GM12878 (cell line): ENCODE results near the gene LMCD1.

Source experiments
- EZH2 ChIP-seq: IDR thresholded peaks from 2 replicates; pipeline ENCODE4 v1.6.1; 2012; ENCODE audit warnings: low read depth, mild to moderate bottlenecking, control low read depth, inconsistent platforms, low read length, borderline replicate concordance; ENCODE audit not compliant: control insufficient read depth
- HCFC1 ChIP-seq: fragments of 150-350 bp; IDR thresholded peaks from 2 replicates; pipeline ENCODE4 v1.6.1; 2014; ENCODE audit warnings: low read length
- NFYB ChIP-seq: IDR thresholded peaks from 2 replicates; pipeline ENCODE4 v1.6.1; 2011; ENCODE audit warnings: low read depth, mild to moderate bottlenecking, low read length, improper control_type of control experiment, moderate library complexity; ENCODE audit not compliant: insufficient read depth
- POLR2A ChIP-seq: IDR thresholded peaks from 2 replicates; pipeline ENCODE4 v1.6.1; 2011; ENCODE audit warnings: low read depth, mild to moderate bottlenecking, low read length
- RELA ChIP-seq: fragments of 450-650 bp; IDR thresholded peaks from 2 replicates; pipeline ENCODE4 v1.8.0; 2014; ENCODE audit warnings: borderline replicate concordance; ENCODE audit not compliant: partially characterized antibody
- ZBTB33 ChIP-seq: fragments of 450-650 bp; IDR thresholded peaks from 2 replicates; pipeline ENCODE4 v1.6.1; 2017; ENCODE audit warnings: mild to moderate bottlenecking
- ZNF687 ChIP-seq: fragments of 450-650 bp; IDR thresholded peaks from 2 replicates; pipeline ENCODE4 v1.6.1; 2017; ENCODE audit warnings: mild to moderate bottlenecking, moderate library complexity

- no peak for TF ChIP-seq NFYB
- no peak for TF ChIP-seq ZBTB33
- no peak for TF ChIP-seq HCFC1
- no peak for TF ChIP-seq EZH2
- no peak for TF ChIP-seq POLR2A
- no peak for TF ChIP-seq RELA
- no peak for TF ChIP-seq ZNF687
These were observed 17.5 kb downstream of the LMCD1 start for GRCh38 chr3:8519156-8519555.
